PFSK-1 (cell line): Measurements from ENCODE around the gene KLHDC3.

ENCODE experiments used
- POLR2AphosphoS5 ChIP-seq: IDR thresholded peaks from 2 replicates; pipeline ENCODE4 v1.6.1; 2012; ENCODE audit warnings: low read depth, mild to moderate bottlenecking, control low read depth, low read length, moderate library complexity
- TAF1 ChIP-seq: IDR thresholded peaks from 2 replicates; pipeline ENCODE4 v1.6.1; 2012; ENCODE audit warnings: low read length, control low read depth, borderline replicate concordance; ENCODE audit not compliant: insufficient read depth

DNA sequence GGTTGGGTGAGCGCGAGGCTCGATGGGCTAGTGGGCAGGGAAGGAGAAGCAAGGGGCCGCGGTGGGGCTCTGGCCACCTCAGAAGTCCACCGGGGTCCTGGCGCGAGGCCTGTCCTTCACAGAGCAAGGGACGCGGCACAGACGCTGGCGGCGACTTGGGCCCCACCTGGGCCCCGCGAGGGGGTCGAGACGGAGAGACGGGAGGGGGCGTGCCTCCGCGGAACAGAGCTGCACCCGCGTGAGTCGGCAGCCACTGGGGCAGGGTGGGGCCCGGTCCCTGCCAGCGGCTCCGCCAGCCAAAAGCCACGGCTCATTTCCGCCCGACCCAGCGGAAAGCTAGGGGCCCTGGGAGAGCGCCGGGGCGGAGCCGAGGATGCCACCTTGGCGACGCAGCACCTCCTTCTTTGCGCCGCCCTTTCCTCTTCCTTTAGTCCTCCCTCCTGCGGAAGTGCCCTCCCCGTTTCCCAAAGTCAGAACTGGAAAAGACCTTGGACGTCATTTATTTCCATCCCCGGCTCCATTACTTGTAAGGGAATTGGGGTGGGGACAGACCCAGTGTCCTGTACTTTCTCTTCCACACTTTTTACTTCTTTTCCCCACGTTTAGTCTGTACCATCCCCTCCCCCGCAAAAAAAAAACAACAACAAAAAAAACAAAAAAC is 39.6 kb downstream of the KLHDC3 start, which contains the start of gene CUL7:
- TF ChIP-seq POLR2AphosphoS5 (peak; percentile 99), TAF1 (peak; percentile 76)
